GM12878 (cell line): Measurements from ENCODE around the gene CLSTN2. TPM values are rescaled to one million over a fixed set of nuclear protein-coding genes. Genes with fewer than 3 reads are reported as not detected.

ENCODE experiments used
- RB1 ChIP-seq: fragments of 450-650 bp; formaldehyde crosslinking; IDR thresholded peaks from 2 replicates; pipeline ENCODE4 v1.6.1; 2017; ENCODE audit warnings: mild to moderate bottlenecking, borderline replicate concordance
- SMAD1 ChIP-seq: fragments of 450-650 bp; IDR thresholded peaks from 2 replicates; pipeline ENCODE4 v1.6.1; 2018; ENCODE audit warnings: mild to moderate bottlenecking, low read depth; ENCODE audit not compliant: partially characterized antibody
- ZNF274 ChIP-seq: IDR thresholded peaks from one replicate; pipeline ENCODE4 v1.8.0; 2011; ENCODE audit not compliant: insufficient read length, insufficient read depth
- ZZZ3 ChIP-seq: IDR thresholded peaks from 2 replicates; pipeline ENCODE4 v1.6.1; 2011; ENCODE audit warnings: low read depth; ENCODE audit not compliant: control insufficient read depth, insufficient read length
- polyA plus RNA-seq, 11 experiments: library from polyadenylated mRNA; depleted of rRNA in 4 of 11; unstranded in 6 of 11; stranded (reverse) in 5 of 11; fragments of >200 nt; fragmentation: Nextera tagmentation in 4 of 11; fragmentation: Illumina TruSeq in 1 of 11; extraction: Ambion mirVana in 4 of 11; extraction: Trizol in 1 of 11; gene quantifications; 1 replicate in 1 of 11; 2 replicates in 10 of 11; pipeline versions ENCODE4 v1.2.1 to v1.2.3, GENCODE V29; 2011 to 2016; ENCODE audit warnings: inconsistent platforms in 2 of 11, missing spikeins in 2 of 11, low read depth in 1 of 11
- total RNA-seq, 4 experiments: library from RNA; depleted of rRNA in 3 of 4; stranded (reverse); fragments of >200 nt in 3 of 4; fragmentation: Illumina TruSeq in 1 of 4; extraction: Trizol in 1 of 4; gene quantifications; 2 replicates each; pipeline versions ENCODE4 v1.2.1 to v1.2.3, GENCODE V29; 2013 to 2021
- TF ChIP-seq, protein P1 (sequence below): fragments of 450-650 bp; IDR thresholded peaks from 2 replicates; pipeline ENCODE4 v1.6.1; 2018; ENCODE audit warnings: mild to moderate bottlenecking, low read depth, moderate library complexity; ENCODE audit not compliant: partially characterized antibody
- TF ChIP-seq, protein P2 (sequence below): fragments of 450-650 bp; IDR thresholded peaks from 2 replicates; pipeline ENCODE4 v1.6.1; 2016; ENCODE audit warnings: mild to moderate bottlenecking, moderate library complexity, borderline replicate concordance

The CLSTN2 gene
- total and polyA plus RNA-seq, 10 of the 15 experiments (the other 5 are each of a cell fraction or from before 2014, with no cell fraction given): under 0.01 to 0.10 (median under 0.01) TPM; not detected in 5

GRCh38 chr3:140188285-140188684 lies 253.3 kb downstream of the CLSTN2 start (continued):
- TF ChIP-seq, protein P1, sequence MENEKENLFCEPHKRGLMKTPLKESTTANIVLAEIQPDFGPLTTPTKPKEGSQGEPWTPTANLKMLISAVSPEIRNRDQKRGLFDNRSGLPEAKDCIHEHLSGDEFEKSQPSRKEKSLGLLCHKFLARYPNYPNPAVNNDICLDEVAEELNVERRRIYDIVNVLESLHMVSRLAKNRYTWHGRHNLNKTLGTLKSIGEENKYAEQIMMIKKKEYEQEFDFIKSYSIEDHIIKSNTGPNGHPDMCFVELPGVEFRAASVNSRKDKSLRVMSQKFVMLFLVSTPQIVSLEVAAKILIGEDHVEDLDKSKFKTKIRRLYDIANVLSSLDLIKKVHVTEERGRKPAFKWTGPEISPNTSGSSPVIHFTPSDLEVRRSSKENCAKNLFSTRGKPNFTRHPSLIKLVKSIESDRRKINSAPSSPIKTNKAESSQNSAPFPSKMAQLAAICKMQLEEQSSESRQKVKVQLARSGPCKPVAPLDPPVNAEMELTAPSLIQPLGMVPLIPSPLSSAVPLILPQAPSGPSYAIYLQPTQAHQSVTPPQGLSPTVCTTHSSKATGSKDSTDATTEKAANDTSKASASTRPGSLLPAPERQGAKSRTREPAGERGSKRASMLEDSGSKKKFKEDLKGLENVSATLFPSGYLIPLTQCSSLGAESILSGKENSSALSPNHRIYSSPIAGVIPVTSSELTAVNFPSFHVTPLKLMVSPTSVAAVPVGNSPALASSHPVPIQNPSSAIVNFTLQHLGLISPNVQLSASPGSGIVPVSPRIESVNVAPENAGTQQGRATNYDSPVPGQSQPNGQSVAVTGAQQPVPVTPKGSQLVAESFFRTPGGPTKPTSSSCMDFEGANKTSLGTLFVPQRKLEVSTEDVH: no peak
- no peak for TF ChIP-seq ZZZ3
- TF ChIP-seq, protein P2, sequence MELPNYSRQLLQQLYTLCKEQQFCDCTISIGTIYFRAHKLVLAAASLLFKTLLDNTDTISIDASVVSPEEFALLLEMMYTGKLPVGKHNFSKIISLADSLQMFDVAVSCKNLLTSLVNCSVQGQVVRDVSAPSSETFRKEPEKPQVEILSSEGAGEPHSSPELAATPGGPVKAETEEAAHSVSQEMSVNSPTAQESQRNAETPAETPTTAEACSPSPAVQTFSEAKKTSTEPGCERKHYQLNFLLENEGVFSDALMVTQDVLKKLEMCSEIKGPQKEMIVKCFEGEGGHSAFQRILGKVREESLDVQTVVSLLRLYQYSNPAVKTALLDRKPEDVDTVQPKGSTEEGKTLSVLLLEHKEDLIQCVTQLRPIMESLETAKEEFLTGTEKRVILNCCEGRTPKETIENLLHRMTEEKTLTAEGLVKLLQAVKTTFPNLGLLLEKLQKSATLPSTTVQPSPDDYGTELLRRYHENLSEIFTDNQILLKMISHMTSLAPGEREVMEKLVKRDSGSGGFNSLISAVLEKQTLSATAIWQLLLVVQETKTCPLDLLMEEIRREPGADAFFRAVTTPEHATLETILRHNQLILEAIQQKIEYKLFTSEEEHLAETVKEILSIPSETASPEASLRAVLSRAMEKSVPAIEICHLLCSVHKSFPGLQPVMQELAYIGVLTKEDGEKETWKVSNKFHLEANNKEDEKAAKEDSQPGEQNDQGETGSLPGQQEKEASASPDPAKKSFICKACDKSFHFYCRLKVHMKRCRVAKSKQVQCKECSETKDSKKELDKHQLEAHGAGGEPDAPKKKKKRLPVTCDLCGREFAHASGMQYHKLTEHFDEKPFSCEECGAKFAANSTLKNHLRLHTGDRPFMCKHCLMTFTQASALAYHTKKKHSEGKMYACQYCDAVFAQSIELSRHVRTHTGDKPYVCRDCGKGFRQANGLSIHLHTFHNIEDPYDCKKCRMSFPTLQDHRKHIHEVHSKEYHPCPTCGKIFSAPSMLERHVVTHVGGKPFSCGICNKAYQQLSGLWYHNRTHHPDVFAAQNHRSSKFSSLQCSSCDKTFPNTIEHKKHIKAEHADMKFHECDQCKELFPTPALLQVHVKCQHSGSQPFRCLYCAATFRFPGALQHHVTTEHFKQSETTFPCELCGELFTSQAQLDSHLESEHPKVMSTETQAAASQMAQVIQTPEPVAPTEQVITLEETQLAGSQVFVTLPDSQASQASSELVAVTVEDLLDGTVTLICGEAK: no peak
- TF ChIP-seq ZNF274: no peak
- no peak for TF ChIP-seq SMAD1
- TF ChIP-seq RB1: no peak
